PC-9 (cell line): ENCODE results near the gene DSCAML1. TPM values are rescaled to one million over a fixed set of nuclear protein-coding genes. Genes with fewer than 3 reads are reported as not detected.

Source experiments
- BruUV-seq: library from RNA; stranded (reverse); fragments of 400-500 nt; replicated peaks from 2 replicates; lab custom pipeline; 2021; lab: Mats Ljungman, UMichigan
- CTCF ChIA-PET: fragments of 300-600 bp; sonication (Branson Sonifier 250); formaldehyde crosslinking; loops from one replicate; lab custom pipeline; 2022; ENCODE audit warnings: antibody characterized with exemption; lab: Charles Lee
- POLR2A ChIA-PET: fragments of 300-600 bp; sonication (Branson Sonifier 250); formaldehyde crosslinking; loops from one replicate; lab custom pipeline; 2022; ENCODE audit warnings: antibody characterized with exemption; ENCODE audit not compliant: unreplicated experiment; lab: Charles Lee
- DNase-seq, 2 experiments: peaks; one replicate each; pipeline versions ENCODE4 v3.0.0 to v3.0.0-alpha.2; 2015 to 2022; ENCODE audit warnings: mixed read lengths in 1 of 2
- H2AFZ ChIP-seq: fragments of 200-600 bp; sonication (generic); 2 replicates; pipeline ENCODE4 v1.8.1; 2017; ENCODE audit warnings: antibody characterized with exemption
- H3F3A ChIP-seq: fragments of 200-600 bp; sonication (generic); 2 replicates; pipeline ENCODE4 v1.8.1; 2017; ENCODE audit warnings: antibody characterized with exemption, mild to moderate bottlenecking, low read depth; ENCODE audit not compliant: insufficient read depth
- H3K27ac ChIP-seq: fragments of 200-600 bp; sonication (generic); 2 replicates; pipeline ENCODE4 v1.6.1; 2016; ENCODE audit warnings: mixed run types
- H3K27me3 ChIP-seq: fragments of 200-600 bp; sonication (generic); 2 replicates; pipeline ENCODE4 v1.6.1; 2016; ENCODE audit warnings: low read depth, mixed run types; ENCODE audit not compliant: insufficient read depth
- H3K36me3 ChIP-seq: fragments of 200-600 bp; sonication (generic); 2 replicates; pipeline ENCODE4 v1.6.1; 2016; ENCODE audit warnings: low read depth, mixed run types
- H3K4me1 ChIP-seq: fragments of 200-600 bp; sonication (generic); replicated peaks from 2 replicates; pipeline ENCODE4 v1.6.1; 2016; ENCODE audit warnings: mixed run types; ENCODE audit not compliant: insufficient read depth
- H3K4me2 ChIP-seq: fragments of 200-600 bp; sonication (generic); 2 replicates; pipeline ENCODE4 v1.6.1; 2017; ENCODE audit warnings: mixed run types
- H3K4me3 ChIP-seq: fragments of 200-600 bp; sonication (generic); 2 replicates; pipeline ENCODE4 v1.6.1; 2016; ENCODE audit warnings: mixed run types
- H3K79me2 ChIP-seq: fragments of 200-600 bp; sonication (generic); 2 replicates; pipeline ENCODE4 v1.6.1; 2017; ENCODE audit warnings: low read depth, mixed run types
- H3K9me2 ChIP-seq: fragments of 200-600 bp; sonication (generic); 2 replicates; pipeline ENCODE4 v1.8.1; 2017; ENCODE audit warnings: mild to moderate bottlenecking; ENCODE audit not compliant: insufficient read depth
- H3K9me3 ChIP-seq: fragments of 200-600 bp; sonication (generic); 2 replicates; pipeline ENCODE4 v1.8.1; 2016; ENCODE audit warnings: low read depth; ENCODE audit not compliant: insufficient read depth
- H4K20me1 ChIP-seq: fragments of 200-600 bp; sonication (generic); 2 replicates; pipeline ENCODE4 v1.8.1; 2017; ENCODE audit not compliant: insufficient read depth
- EZH2 ChIP-seq: fragments of 200-600 bp; sonication (generic); IDR thresholded peaks from 2 replicates; pipeline ENCODE4 v1.8.0; 2017; ENCODE audit warnings: antibody characterized with exemption, low read depth
- intact Hi-C: fragments of 100-400 bp; cut with micrococcal nuclease; formaldehyde crosslinking; loops from one replicate; pipeline ENCODE4 v1.10.0; 2022; ENCODE audit not compliant: unreplicated experiment
- total RNA-seq: library from RNA; stranded (reverse); gene quantifications from 2 replicates; pipeline ENCODE4 v1.2.3, GENCODE V29; 2021
- TF ChIP-seq, protein P1 (sequence below): fragments of 200-600 bp; sonication (generic); conservative IDR thresholded peaks from 2 replicates; pipeline ENCODE4 v1.6.1; 2017; ENCODE audit warnings: mixed run types, antibody characterized with exemption, mild to moderate bottlenecking, moderate library complexity

Gene DSCAML1
- total RNA-seq, 1 experiment from 2014 or later: not detected

DNA sequence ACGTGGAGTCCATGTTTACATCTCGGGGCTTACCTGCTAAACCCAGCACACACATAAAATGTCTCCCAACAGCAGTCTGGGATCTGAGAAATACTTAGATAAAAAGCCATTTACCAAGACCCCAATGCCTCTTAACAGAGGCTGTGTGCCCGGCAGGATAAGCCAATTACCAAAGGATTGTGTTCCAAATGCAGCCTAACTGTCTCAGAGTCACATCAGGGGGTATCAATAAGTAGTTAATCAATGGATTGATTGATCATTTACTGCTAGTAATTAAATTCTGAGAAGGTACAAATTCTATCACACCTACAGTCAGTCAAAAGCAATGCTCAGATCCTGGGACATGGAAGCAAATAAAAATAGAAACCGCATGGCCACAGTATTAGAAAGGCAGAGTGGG lies 125.6 kb downstream of the DSCAML1 start:
- CTCF ChIA-PET: no interaction called here
- POLR2A ChIA-PET: no interaction called here
- H3K4me1 ChIP-seq: no peaks in the 10 kb centered on the region

DNA sequence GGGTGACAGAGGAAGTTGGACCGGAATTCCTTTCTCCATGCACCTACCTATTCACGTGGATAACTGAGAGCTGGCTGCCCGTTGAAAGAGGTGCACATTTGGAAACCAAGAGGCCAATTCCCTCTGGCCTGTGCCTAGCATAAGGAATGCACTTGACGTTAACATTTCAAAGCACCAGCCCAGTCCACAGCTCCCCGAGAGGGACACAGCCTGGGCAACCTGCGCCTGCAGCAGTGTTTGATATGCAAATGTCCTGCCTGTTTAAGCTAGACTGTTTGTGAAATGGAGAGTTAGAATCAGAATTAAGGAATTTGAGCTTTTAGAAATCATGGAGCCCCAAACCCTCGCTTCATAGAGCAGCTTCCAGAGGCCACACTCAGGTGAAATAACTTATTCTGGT lies 126.1 kb downstream of the DSCAML1 start:
- no peak overlapping the region for H3K4me3 ChIP-seq
- H3K27ac ChIP-seq: no peak overlapping the region
- intact Hi-C loops: no loop called here
- no peak for DNase-seq
- BruUV-seq: no TSS peak
- no peak overlapping the region for H2AFZ ChIP-seq
- no peaks in the 10 kb centered on the region for H3K9me3 ChIP-seq
- TF ChIP-seq EZH2: no peak
- TF ChIP-seq, protein P1, sequence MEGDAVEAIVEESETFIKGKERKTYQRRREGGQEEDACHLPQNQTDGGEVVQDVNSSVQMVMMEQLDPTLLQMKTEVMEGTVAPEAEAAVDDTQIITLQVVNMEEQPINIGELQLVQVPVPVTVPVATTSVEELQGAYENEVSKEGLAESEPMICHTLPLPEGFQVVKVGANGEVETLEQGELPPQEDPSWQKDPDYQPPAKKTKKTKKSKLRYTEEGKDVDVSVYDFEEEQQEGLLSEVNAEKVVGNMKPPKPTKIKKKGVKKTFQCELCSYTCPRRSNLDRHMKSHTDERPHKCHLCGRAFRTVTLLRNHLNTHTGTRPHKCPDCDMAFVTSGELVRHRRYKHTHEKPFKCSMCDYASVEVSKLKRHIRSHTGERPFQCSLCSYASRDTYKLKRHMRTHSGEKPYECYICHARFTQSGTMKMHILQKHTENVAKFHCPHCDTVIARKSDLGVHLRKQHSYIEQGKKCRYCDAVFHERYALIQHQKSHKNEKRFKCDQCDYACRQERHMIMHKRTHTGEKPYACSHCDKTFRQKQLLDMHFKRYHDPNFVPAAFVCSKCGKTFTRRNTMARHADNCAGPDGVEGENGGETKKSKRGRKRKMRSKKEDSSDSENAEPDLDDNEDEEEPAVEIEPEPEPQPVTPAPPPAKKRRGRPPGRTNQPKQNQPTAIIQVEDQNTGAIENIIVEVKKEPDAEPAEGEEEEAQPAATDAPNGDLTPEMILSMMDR: no peak
- H3K79me2 ChIP-seq: no peaks in the 10 kb centered on the region
- no peaks in the 10 kb centered on the region for H3F3A ChIP-seq
- H3K27me3 ChIP-seq: peaks cover 100% of the 10 kb centered on the region
- H3K4me1 ChIP-seq: no peaks in the 10 kb centered on the region
- H3K4me2 ChIP-seq: no peak overlapping the region
- no peaks in the 10 kb centered on the region for H3K36me3 ChIP-seq
- ChIA-PET POLR2A (no interaction called here), CTCF (no interaction called here)
- no peaks in the 10 kb centered on the region; the same call in 1 of the 2 replicates for H4K20me1 ChIP-seq
- H3K9me2 ChIP-seq: no peaks in the 10 kb centered on the region

More for the DNA sequence above, 125.6 kb downstream of the DSCAML1 start:
- BruUV-seq: no TSS peak
- Histone ChIP-seq H3K27me3 (peaks cover 100% of the 10 kb centered on the region), H3K9me3 (no peaks in the 10 kb centered on the region), H3K4me3 (no peak overlapping the region), H3F3A (no peaks in the 10 kb centered on the region), H4K20me1 (no peaks in the 10 kb centered on the region; the same call in 1 of the 2 replicates), H3K9me2 (no peaks in the 10 kb centered on the region), H2AFZ (no peak overlapping the region), H3K4me2 (no peak overlapping the region), H3K79me2 (no peaks in the 10 kb centered on the region), H3K36me3 (no peaks in the 10 kb centered on the region), H3K27ac (no peak overlapping the region)
- intact Hi-C loops: no loop called here
- no peak for DNase-seq
- TF ChIP-seq, protein P1: no peak
- no peak for TF ChIP-seq EZH2

DNA sequence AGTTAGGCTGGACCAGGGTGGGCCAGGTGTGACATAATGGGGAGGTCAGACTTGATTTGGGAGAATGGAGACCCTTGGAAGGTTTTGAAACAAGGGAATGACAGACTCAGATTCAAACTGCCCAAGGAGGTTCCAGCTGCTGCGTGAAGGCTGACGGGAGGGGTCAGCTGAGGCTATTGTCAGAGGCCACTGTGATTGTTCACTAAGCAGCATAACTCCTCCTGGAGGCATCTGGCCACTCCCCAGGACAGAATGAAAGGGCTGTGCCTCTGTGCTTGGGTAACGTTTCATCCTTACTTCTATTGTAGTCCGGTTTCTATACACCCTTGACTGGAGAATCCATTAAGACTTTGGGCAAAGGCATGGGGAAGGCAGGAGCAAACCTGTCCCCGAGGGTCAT lies 126.6 kb downstream of the DSCAML1 start:
- no peaks in the 10 kb centered on the region for H3K79me2 ChIP-seq
- no peak for DNase-seq
- no peaks in the 10 kb centered on the region for H3K36me3 ChIP-seq
- H3K4me1 ChIP-seq: no peaks in the 10 kb centered on the region
- H3K27me3 ChIP-seq: peaks cover 100% of the 10 kb centered on the region
- CTCF ChIA-PET: no interaction called here
- H4K20me1 ChIP-seq: no peaks in the 10 kb centered on the region; the same call in 1 of the 2 replicates
- no peak overlapping the region for H3K4me2 ChIP-seq
- H3K4me3 ChIP-seq: no peak overlapping the region
- intact Hi-C loops: no loop called here
- TF ChIP-seq EZH2: no peak
- TF ChIP-seq, protein P1: no peak
- no peaks in the 10 kb centered on the region for H3K9me3 ChIP-seq
- H2AFZ ChIP-seq: no peak overlapping the region
- H3K27ac ChIP-seq: no peak overlapping the region
- no peaks in the 10 kb centered on the region for H3F3A ChIP-seq
- BruUV-seq: no TSS peak
- POLR2A ChIA-PET: no interaction called here
- no peaks in the 10 kb centered on the region for H3K9me2 ChIP-seq
